Measurements from ENCODE around the gene WWP2.
"Not testable (repeated sequence)": the region's sequence is repeated elsewhere in the genome, so short reads cannot be mapped to it uniquely, and the experiment has no call there.

WWP2 gene

DNA sequence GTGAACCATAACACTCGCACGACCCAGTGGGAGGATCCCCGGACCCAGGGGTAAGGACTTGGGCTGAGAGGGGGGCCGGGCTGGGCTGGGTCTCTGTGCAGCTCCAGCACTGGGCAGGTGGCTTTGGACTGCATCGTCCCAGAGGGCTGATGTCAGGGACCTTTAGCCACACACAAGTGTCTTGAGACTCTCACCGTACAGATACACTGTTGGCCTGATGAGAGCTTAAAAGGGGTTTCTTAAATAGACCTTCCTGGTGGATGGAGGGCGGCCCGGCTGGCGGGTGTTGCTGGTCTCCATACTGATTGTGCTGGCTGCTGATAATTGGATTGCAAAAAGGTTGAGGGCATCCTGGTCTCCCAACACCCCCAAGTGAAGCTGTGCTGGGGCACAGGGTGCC lies 167.3 kb downstream of the WWP2 start:
- no peak for DNase-seq

DNA sequence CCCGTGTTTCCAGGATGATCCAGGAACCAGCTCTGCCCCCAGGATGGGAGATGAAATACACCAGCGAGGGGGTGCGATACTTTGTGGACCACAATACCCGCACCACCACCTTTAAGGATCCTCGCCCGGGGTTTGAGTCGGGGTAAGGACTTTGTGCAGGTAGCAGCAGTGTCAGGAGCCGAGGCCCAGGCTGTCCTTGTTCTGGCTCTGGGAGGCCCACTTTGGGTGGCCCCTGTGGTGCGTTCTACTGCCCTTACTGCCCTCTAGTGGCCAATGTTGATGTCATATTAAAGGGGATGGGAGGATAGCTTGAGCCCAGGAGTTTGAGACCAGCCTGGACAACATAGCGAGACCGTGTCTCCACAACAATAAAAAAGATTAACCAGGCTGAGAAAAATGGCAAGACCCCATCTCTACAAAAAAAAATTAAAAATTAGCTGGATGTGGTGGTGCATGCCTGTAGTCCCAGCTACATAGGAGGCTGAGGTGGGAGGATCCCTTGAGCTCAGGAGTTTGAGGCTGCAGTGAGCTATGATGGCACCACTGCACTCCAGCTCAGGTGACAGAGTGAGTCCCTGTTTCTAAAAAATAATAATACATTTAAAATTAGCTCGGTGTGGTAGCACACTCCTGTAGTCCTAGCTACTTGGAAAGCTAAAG lies 168.1 kb downstream of the WWP2 start:
- DNase-seq = no peak

DNA sequence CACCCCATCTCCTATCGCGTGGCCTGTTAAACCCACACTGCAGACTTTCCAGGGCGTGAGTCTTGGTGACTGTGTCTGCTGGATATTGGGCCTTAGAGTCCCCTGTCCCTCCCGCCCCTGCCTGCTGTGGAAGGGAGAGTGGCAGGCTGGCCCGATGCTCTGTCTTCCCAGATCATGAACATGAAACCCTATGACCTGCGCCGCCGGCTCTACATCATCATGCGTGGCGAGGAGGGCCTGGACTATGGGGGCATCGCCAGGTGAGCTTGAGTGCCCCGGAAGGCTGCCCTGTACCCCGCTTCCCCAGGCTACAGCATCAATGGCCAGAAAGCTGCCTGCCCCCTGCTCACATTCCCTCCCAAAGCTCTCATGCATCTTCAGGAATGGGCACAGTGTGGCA lies 169.5 kb downstream of the WWP2 start:
- DNase-seq = no peak

DNA sequence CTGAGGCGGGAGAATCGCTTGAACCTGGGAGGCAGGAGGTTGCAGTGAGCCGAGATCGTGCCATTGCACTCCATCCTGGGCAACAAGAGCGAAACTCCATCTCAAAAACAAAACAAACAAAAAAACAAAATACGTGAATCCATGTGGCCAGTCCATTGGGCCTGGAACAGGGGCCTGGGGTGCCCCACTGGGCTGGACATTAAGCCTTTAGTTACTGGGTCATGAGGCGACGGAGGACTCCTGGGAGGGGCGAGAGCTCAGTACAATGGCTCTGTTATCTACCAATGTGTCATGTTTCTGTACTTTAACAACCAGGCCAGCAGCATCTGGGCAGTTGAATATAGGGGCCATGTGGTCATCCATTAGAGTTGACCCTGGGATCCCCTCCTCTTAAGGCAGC lies 170.1 kb downstream of the WWP2 start:
- no peak for DNase-seq

DNA sequence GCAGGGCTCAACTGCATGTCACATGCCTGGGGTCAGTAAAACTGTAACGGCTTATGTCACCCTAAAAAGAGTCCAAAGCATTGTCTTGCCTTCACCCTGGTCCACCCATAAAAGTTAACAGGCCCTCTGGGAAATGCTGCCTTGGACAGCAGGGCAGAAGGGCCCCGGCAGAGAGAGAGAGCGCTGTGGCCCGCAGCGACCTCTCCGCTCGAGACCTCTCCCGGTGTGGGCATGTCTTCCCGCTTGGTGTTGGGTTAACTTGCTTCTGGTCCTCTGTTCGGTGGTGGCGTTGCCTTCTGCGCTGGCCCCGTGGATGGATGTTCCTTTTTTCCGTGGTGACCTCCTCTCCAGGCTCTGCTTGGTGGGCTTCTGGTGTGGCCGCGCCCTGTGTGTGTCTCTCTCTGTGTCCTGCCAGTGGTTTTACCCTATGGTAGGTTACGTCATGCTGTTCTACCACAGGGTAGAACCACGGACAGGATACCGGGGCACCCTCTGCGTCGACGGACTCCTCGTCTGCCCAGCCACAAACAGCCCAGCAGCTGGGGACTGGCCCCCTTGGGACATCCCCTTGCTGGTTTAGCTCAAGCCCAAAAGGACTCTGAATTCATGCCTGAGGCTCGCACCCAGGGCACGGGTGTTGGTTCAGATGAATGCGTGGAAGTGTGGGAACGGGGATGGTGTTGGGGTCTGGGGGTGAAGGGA lies 170.7 kb downstream of the WWP2 start:
- no peak for DNase-seq

DNA sequence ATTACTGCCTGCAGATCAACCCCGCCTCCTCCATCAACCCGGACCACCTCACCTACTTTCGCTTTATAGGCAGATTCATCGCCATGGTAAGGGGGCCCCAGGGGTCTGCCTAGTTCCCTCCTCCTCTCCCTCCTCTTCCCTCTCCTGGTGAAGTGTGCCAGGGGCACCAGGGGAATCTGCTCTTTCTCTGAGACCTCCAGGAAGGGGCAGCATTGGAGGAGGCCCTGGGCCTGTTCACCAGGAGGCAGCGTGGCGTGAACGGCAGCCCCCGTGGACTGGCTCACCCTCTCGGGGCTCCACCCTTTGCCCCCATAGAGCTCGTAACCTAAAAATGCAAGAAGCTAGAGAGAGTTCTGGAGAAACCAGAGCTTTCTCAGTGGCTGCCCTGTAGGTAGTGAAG lies 171.9 kb downstream of the WWP2 start:
- no peak for DNase-seq

DNA sequence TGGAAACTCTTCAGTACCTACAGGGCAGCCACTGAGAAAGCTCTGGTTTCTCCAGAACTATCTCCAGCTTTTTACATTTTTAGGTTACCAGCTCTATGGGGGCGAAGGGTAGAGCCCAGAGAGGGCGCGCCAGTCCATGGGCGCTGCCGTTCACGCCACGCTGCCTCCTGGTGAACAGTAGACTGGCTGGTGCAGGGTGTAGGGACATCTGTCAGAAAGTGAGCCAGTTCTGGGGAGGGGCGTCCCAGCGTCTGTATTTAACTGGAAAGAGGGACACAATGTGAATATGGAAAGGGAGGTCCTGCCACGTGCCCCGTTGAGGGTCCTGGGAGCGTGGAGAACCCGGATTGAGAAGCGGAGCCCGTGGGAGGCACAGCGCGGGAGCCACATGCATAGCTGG lies 172.6 kb downstream of the WWP2 start:
- DNase-seq = no peak

DNA sequence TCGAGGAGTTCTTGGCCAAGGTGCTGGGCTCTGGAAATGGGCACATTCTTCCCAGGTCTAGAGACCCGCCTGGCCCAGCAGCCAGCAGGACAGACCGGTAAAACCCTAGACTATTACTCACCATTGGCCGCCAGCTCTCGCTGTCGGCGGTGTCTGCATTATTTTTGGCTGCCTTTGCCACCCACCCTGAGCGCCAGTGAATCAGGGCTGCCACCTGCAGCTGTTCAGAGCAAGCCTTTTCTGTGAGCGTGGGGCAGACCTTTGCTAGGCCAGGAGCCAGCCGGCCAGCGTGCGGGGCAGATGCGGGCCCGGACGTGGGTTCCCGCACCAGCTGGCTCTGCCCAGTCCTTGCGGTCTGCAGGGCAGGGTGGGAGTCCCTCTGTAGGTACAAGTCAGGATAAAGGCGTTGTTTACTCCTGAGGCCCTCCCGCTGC lies 173.2 kb downstream of the WWP2 start:
- DNase-seq = no peak

DNA sequence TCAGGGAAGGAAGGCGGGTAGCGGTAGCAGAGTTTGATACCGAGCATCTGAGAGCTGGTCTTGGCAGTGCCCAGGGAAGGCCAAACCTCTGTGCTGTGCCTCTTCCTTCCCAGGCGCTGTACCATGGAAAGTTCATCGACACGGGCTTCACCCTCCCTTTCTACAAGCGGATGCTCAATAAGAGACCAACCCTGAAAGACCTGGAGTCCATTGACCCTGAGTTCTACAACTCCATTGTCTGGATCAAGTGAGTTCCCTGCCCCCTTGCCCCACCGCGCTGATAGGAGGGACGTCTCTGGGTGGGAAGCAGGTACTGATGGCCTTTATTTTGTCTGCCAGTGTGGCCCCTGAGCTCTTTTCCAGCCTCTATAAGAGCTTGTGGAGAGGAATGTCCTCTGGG lies 173.6 kb downstream of the WWP2 start:
- no peak for DNase-seq

DNA sequence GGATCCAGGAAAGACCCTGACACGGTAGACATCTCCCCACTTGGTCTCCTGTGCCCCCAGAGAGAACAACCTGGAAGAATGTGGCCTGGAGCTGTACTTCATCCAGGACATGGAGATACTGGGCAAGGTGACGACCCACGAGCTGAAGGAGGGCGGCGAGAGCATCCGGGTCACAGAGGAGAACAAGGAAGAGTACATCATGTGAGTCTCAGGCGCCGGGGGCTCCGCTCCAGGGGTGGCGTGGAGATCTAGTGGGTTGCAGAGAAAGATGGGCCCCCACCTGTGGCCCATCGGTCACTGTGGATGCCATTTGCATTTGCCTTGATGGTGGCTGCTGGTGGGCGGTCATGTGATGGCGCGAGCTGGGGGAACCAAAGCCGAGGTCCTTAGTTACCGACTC lies 174.1 kb downstream of the WWP2 start:
- DNase-seq = no peak

DNA sequence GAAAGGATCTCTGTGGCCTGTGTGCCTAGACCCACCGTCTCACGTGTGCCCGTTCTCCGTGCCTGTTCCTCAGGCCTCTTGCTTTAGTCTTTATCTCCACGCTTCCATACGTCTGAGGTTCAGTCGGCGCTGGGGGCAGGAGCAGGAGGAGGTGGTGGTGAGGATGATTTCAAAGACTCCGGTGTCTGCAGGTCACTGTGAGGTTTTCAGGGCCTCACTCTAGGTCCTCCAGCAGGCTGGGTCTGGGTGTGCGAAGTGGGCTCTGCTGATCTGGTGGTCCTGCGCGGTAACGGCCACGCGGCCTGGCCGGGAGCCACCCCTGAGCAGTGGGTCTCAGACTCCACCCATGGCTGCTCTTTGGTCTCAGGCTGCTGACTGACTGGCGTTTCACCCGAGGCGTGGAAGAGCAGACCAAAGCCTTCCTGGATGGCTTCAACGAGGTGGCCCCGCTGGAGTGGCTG lies 174.6 kb downstream of the WWP2 start:
- DNase-seq = no peak

DNA sequence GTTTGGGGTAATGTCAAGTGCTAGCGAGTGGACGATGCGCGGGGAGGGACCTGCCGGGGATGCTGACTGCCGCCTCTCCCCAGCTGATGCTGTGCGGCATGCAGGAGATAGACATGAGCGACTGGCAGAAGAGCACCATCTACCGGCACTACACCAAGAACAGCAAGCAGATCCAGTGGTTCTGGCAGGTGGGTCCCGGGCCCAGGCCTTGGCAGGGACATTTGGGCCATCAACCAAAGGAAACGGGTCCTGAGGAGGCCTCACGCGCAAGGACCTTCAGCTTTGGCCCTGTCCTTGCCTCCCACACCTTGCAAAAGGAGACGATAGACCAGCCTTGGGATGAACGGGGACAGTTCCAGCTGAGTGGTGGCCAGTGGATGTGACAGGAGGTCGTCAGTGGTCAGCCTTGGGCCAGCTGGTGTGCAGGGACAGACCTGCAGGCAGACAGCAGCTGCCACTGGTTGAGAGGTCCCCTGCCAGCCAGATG lies 175.4 kb downstream of the WWP2 start:
- no peak for DNase-seq

DNA sequence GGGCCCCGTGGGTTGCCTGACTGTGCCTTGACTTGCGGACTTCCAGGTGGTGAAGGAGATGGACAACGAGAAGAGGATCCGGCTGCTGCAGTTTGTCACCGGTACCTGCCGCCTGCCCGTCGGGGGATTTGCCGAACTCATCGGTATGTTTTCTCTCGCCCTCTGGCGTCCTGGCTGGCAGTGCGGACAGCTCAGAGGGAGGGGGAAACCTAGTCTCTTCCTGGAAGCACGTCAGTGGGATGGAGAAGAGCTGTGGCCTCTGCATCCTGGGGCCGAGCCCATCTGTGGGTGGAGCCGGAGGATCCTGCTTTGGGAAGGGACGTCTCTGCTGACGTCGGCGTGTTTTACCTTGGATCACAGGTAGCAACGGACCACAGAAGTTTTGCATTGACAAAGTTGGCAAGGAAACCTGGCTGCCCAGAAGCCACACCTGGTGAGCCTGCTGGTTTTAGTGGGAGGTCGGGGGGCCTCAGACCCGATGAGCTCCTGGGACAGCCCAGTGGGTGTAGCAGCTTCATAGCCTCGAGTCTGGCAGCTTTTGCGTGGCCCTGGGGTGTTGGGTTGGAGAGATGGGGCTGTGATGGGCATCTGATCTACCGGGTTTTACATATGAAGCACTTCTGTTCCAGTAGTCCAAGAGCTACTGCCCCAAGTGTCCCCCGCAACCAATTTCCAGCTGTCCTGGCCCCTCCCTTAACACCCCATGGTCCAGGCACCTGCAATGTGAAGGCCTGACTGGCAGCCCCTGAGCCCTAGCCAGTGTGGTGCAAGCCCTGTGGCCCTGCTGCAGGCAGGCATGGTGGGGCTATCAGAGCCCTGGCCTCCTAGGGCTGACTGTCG lies 177.1 kb downstream of the WWP2 start:
- DNase-seq = no peak

DNA sequence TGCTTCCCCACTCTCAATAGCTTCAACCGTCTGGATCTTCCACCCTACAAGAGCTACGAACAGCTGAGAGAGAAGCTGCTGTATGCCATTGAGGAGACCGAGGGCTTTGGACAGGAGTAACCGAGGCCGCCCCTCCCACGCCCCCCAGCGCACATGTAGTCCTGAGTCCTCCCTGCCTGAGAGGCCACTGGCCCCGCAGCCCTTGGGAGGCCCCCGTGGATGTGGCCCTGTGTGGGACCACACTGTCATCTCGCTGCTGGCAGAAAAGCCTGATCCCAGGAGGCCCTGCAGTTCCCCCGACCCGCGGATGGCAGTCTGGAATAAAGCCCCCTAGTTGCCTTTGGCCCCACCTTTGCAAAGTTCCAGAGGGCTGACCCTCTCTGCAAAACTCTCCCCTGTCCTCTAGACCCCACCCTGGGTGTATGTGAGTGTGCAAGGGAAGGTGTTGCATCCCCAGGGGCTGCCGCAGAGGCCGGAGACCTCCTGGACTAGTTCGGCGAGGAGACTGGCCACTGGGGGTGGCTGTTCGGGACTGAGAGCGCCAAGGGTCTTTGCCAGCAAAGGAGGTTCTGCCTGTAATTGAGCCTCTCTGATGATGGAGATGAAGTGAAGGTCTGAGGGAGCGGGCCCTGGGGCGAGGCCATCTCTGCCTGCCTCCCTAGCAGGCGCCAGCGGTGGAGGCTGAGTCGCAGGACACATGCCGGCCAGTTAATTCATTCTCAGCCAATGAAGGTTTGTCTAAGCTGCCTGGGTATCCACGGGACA lies 177.9 kb downstream of the WWP2 start:
- DNase-seq = no peak

DNA sequence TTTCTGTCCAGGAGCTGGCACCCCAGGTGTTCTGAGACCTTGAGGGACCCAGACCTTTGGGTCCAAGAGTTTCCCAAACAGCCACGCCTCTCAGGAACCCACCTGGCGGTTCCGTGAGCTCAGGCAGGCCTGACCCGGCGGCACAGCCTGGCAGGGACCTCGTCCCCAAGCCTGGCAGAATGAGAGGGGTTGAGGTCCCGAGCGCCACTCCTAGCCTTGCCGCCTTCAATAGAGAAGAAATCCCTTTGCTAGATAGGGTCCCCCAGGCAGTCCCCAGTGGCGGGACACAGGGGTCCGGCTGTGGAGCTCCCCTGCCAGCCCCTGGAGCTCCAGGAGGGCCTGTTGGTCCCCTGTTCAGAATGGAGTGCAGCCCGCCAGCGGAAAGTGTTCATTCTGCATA lies 178.5 kb downstream of the WWP2 start:
- no peak for DNase-seq

DNA sequence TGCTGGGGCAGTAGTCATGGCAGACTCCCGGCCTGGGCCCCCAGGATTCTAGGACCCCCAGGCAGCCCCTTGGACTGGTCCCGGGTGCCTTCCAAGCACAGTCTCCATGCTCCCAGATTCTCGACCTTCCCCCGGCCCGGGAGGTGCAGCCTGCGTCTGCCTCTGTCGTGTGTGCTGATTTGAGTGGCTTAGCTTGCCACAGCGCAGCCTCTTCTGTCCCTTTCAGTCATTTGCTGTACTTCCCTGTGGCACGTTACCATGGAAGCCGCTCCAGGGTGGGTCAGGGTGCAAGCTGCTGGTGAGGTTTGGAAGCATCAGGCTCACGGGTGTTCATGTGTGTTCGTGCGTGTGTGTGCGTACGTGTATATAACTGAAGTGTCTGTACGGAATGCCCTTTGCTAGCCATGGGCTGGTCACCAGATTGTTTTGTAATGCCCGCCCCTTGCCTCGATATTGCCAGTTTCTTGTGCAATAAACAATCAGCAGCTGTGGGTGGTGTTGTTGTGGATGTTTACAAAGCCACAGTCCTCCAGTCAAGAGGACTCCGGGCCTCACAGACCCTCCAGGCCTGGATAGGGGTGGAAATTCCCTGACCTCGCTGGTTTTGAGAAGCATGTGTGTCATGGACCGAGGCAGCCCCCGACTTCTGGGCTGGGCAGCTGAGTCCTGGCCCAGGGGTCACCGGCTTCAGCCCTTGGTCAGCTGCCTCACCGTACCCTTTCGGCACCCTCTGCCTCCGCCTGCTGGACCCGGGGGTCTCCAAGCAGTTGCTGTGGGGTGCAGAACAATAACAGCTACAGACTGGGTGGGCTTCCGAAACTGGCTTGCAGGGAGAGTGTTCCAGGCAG lies 179.3 kb downstream of the WWP2 start:
- no peak for DNase-seq

DNA sequence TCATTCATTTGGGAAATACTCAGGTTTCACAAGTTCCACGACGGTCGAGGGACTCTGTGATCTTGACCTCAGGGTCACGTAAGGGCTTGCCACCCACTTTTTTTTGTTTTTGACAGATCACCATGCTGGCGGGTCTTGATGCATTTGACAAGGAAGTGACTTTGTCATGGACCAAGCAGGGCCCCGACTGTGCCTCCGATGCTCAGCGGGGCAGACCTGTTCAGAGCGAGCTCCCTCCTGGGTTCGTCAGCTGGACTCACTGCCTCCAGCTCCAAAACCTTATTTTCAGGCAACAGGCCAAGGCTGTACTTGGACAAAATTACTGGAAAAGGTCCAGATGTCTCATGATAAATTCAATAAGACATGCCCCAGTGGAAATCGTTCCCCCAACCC lies 180.0 kb downstream of the WWP2 start:
- DNase-seq = peak; percentile 52

DNA sequence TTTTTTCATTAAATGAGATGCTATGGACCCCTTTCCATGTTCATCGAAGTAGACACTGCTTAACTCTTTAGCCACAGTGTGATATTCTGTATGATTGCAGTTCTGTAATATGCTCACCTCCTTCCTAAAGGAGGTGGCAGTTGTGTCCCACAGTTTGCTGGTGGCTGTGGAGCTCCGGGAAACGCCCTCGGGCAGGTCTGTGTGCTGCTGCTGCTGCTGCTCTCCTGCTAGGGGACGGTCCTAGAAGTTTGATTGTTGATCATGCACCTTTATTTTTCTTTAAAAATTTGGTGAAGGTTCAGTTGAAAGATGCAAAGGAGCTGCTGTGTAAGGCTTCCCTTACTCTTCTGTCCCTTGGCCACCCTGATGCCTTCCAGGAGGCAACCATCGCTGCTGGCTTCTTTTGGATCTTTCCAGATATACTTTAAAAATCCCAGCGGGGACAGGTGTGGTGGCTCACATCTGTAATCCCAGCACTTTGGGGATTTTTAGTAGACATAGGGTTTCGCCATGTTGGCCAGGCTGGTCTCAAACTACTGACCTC lies 180.6 kb downstream of the WWP2 start:
- no peak for DNase-seq

DNA sequence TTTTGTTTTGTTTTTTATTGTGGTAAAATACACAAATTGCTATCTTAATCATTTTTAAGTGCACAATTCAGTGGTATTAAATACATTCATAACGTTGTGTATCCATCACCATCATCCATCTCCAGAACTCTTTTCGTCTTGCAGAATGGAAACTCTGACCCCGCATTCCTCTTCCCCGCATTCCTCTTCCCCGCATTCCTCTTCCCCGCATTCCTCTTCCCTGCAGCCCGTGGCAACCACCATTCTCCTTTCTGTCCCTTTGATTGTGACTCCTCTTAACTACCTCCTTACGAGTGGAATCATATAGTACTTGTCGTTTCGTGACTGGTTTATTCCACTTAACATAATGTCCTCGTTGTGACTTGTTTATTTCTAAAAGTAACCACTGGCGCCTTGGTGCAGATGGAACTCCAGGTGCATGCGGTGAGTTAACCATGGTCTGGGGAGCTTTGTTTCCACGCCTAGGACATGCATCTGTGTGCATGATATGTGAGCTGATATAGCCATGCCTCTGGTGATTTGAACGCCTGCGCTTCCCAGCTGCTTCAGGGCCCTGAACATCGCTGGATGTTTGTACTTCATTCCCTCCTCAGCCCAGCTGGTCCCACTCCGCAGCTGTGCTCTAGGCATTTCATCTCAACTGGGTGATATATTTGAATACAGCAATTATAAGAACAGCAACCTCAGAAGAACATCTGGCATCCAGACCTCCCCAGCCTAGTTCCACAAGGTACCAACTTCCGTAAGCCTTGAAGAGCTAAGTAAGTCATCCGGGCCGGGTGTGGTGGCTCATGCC lies 181.3 kb downstream of the WWP2 start:
- DNase-seq = peak; percentile 83

DNA sequence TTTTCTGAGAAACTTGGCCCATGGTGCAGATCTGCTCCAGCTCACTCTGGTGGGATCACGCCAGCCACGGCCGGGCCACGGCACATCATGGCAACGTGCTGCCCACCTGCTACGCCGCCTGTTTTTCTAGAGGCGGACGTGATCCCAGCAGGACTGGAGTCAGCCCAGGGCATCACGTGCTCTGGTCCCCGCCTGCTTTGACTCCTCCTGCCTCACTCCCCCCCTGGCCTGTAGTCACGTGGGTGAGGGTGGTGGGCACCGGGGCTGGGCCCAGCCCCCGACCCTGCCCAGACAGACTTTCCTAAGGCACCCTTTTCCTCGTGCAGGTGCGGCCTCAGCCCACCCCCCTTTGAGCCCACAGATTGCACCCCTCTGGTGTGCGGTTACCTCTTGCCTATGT lies 188.3 kb downstream of the WWP2 start:
- DNase-seq = not testable (repeated sequence)
